ENCODE results near the gene WIZ. TPM values are rescaled to one million over a fixed set of nuclear protein-coding genes. Genes with fewer than 3 reads are reported as not detected.
A peak's percentile ranks its signal among the peaks of the same experiment; 100 is the strongest.

WIZ gene
- total RNA-seq, 1 experiment from 2014 or later, result 37.5 TPM

GRCh38 chr19:15378534-15379082 lies 71.1 kb downstream of the WIZ start:
- H3K4me1 Mint-ChIP-seq (ENCODE audit: low read depth, unreplicated experiment), result peaks cover 16% of the 10 kb centered on the region
- peak in 1 of 2 experiments; percentile 48 for DNase-seq

GRCh38 chr19:15374796-15375440 lies 74.8 kb downstream of the WIZ start:
- H3K4me1 Mint-ChIP-seq (ENCODE audit: low read depth, unreplicated experiment), result peaks cover 9% of the 10 kb centered on the region
- no peak overlapping the region for H3K27ac Mint-ChIP-seq (ENCODE audit: unreplicated experiment)
- no peaks in the 10 kb centered on the region for H3K9me3 ChIP-seq
- H3K4me1 ChIP-seq, result peaks cover 13% of the 10 kb centered on the region
- H3K36me3 ChIP-seq (ENCODE audit: control insufficient read depth, insufficient read depth, low read length), result peaks cover 3% of the 10 kb centered on the region; the same call in 1 of the 2 replicates
- ChIA-PET CTCF (no interaction called here), POLR2A (no interaction called here)
- no peak overlapping the region for H3K4me3 ChIP-seq (ENCODE audit: low read depth, low read length)
- H3K9me3 Mint-ChIP-seq (ENCODE audit: unreplicated experiment), result no peaks in the 10 kb centered on the region
- no peaks in the 10 kb centered on the region for H3K27me3 ChIP-seq (replicated peaks; ENCODE audit: control insufficient read depth, insufficient read depth, low read length)
- DNase-seq, result no peak
- no peaks in the 10 kb centered on the region for H3K27me3 Mint-ChIP-seq (ENCODE audit: insufficient read depth, unreplicated experiment)
- H3K36me3 Mint-ChIP-seq (ENCODE audit: insufficient read depth, unreplicated experiment), result peaks cover 83% of the 10 kb centered on the region
- H3K4me3 Mint-ChIP-seq (ENCODE audit: unreplicated experiment), result no peak overlapping the region
- intact Hi-C loops (cut with micrococcal nuclease; ENCODE audit: unreplicated experiment), result loop anchor here (5.0 kb wide), 3 partner anchors 42 to 182 kb away; partner anchors contain the start of genes AKAP8L and BRD4
- no TSS peak for BruUV-seq (replicated peaks)
- no peak for TF ChIP-seq CTCF (IDR thresholded peaks at IDR 0.05; ENCODE audit: insufficient read depth in 1 of 2, low read depth in 1 of 2, low read length in 1 of 2, severe bottlenecking in 1 of 2, unreplicated experiment in 1 of 2)

More at GRCh38 chr19:15378534-15379082, 71.1 kb downstream of the WIZ start:
- BruUV-seq (replicated peaks), result TSS peak; percentile 25
- Mint-ChIP-seq H3K27ac (ENCODE audit: unreplicated experiment) (peak overlapping the region; percentile 100), H3K27me3 (ENCODE audit: insufficient read depth, unreplicated experiment) (no peaks in the 10 kb centered on the region), H3K4me3 (ENCODE audit: unreplicated experiment) (peak overlapping the region; percentile 86), H3K9me3 (ENCODE audit: unreplicated experiment) (no peaks in the 10 kb centered on the region), H3K36me3 (ENCODE audit: insufficient read depth, unreplicated experiment) (peaks cover 65% of the 10 kb centered on the region)
- POLR2A ChIA-PET, result interaction anchor here (0.6 to 4.1 kb wide), 8 partner anchors 9 to 198 kb away, joined by 3 to 40 read pairs (median 5); partner anchors contain the start of gene AKAP8L
- H3K36me3 ChIP-seq (ENCODE audit: control insufficient read depth, insufficient read depth, low read length), result no peaks in the 10 kb centered on the region
- TF ChIP-seq CTCF (IDR thresholded peaks at IDR 0.05; ENCODE audit: insufficient read depth in 1 of 2, low read depth in 1 of 2, low read length in 1 of 2, severe bottlenecking in 1 of 2, unreplicated experiment in 1 of 2), result no peak
- CTCF ChIA-PET, result interaction anchor here (1.0 to 3.0 kb wide), 6 partner anchors 41 to 305 kb away, joined by 3 to 20 read pairs (median 3); partner anchors contain the start of gene AKAP8L
- peaks cover 18% of the 10 kb centered on the region for H3K4me1 ChIP-seq
- H3K27me3 ChIP-seq (replicated peaks; ENCODE audit: control insufficient read depth, insufficient read depth, low read length), result no peaks in the 10 kb centered on the region
- H3K9me3 ChIP-seq, result no peaks in the 10 kb centered on the region
- peak overlapping the region; percentile 98 for H3K4me3 ChIP-seq (ENCODE audit: low read depth, low read length)
- intact Hi-C loops (cut with micrococcal nuclease; ENCODE audit: unreplicated experiment), result loop anchor here (1.0 to 5.0 kb wide), 4 partner anchors 39 to 179 kb away; partner anchors contain the start of genes AKAP8L and BRD4

- Histone ChIP-seq H3K27me3 (replicated peaks; ENCODE audit: control insufficient read depth, insufficient read depth, low read length) (no peaks in the 10 kb centered on the region), H3K36me3 (ENCODE audit: control insufficient read depth, insufficient read depth, low read length) (peaks cover 3% of the 10 kb centered on the region; the same call in 1 of the 2 replicates), H3K4me1 (peaks cover 13% of the 10 kb centered on the region), H3K4me3 (ENCODE audit: low read depth, low read length) (no peak overlapping the region), H3K9me3 (no peaks in the 10 kb centered on the region)
- Mint-ChIP-seq H3K4me1 (ENCODE audit: low read depth, unreplicated experiment) (peaks cover 9% of the 10 kb centered on the region), H3K4me3 (ENCODE audit: unreplicated experiment) (no peak overlapping the region), H3K27ac (ENCODE audit: unreplicated experiment) (no peak overlapping the region), H3K9me3 (ENCODE audit: unreplicated experiment) (no peaks in the 10 kb centered on the region), H3K36me3 (ENCODE audit: insufficient read depth, unreplicated experiment) (peaks cover 80% of the 10 kb centered on the region), H3K27me3 (ENCODE audit: insufficient read depth, unreplicated experiment) (no peaks in the 10 kb centered on the region)
- CTCF ChIA-PET, result no interaction called here
- POLR2A ChIA-PET, result no interaction called here
- DNase-seq, result no peak
- BruUV-seq (replicated peaks), result no TSS peak
- no peak for TF ChIP-seq CTCF (IDR thresholded peaks at IDR 0.05; ENCODE audit: insufficient read depth in 1 of 2, low read depth in 1 of 2, low read length in 1 of 2, severe bottlenecking in 1 of 2, unreplicated experiment in 1 of 2)
- intact Hi-C loops (cut with micrococcal nuclease; ENCODE audit: unreplicated experiment), result no loop called here
Observed at GRCh38 chr19:15374105-15374651, 75.6 kb downstream of the WIZ start.

Data from Caco-2 (cell line).